HG03060 (cell line): ENCODE data around the gene LENG9.

Source experiments
- ATAC-seq: cut with Tn5 transposase; IDR thresholded peaks from one replicate; pipeline ENCODE4 v1.9.1; 2021; ENCODE audit warnings: low read depth, moderate number of reproducible peaks; ENCODE audit not compliant: unreplicated experiment

The LENG9 gene

GRCh38 chr19:54444737-54445136 is 18.8 kb downstream of the LENG9 start:
- no peak for ATAC-seq

- ATAC-seq = no peak
Observed at GRCh38 chr19:54440641-54441040, 22.9 kb downstream of the LENG9 start.

GRCh38 chr19:54439174-54439851 is 24.3 kb downstream of the LENG9 start:
- no peak for ATAC-seq

- ATAC-seq = no peak
Observed at GRCh38 chr19:54436628-54437252, 26.8 kb downstream of the LENG9 start.

- ATAC-seq = no peak
Observed at GRCh38 chr19:54436031-54436523, 27.5 kb downstream of the LENG9 start.

GRCh38 chr19:54435551-54436016 is 28.0 kb downstream of the LENG9 start:
- no peak for ATAC-seq

- ATAC-seq = no peak
Observed at GRCh38 chr19:54434873-54435214, 28.7 kb downstream of the LENG9 start.

- ATAC-seq = no peak
Observed at GRCh38 chr19:54434112-54434872, 29.3 kb downstream of the LENG9 start.

GRCh38 chr19:54433697-54434096 is 29.9 kb downstream of the LENG9 start:
- no peak for ATAC-seq

GRCh38 chr19:54432144-54432738 is 31.3 kb downstream of the LENG9 start:
- ATAC-seq = no peak

GRCh38 chr19:54431255-54431838 is 32.2 kb downstream of the LENG9 start:
- no peak for ATAC-seq

- ATAC-seq = no peak
Observed at GRCh38 chr19:54430306-54431254, 33.0 kb downstream of the LENG9 start.

- ATAC-seq = no peak
Observed at GRCh38 chr19:54429545-54430227, 33.9 kb downstream of the LENG9 start.

- no peak for ATAC-seq
Observed at GRCh38 chr19:54429176-54429495, 34.4 kb downstream of the LENG9 start.

- ATAC-seq = no peak
Observed at GRCh38 chr19:54428323-54429175, 35.0 kb downstream of the LENG9 start.

- ATAC-seq = no peak
Observed at GRCh38 chr19:54427586-54427985, 36.0 kb downstream of the LENG9 start.

GRCh38 chr19:54426291-54426931 is 37.2 kb downstream of the LENG9 start:
- ATAC-seq = no peak

GRCh38 chr19:54425382-54425723 is 38.2 kb downstream of the LENG9 start:
- no peak for ATAC-seq
